Esophagus mucosa (tissue), 1 donor: ENCODE data around the gene ARL8B. TPM values are rescaled to one million over a fixed set of nuclear protein-coding genes. Genes with fewer than 3 reads are reported as not detected.
"Not testable (repeated sequence)": the region's sequence is repeated elsewhere in the genome, so short reads cannot be mapped to it uniquely, and the experiment has no call there.

Experiments used
- ATAC-seq: fragments of 200-7000 bp; cut with Tn5 transposase; one replicate; pipeline ENCODE4 v1.9.1; 2020
- total RNA-seq: library from RNA; stranded (reverse); gene quantifications from one replicate; pipeline ENCODE4 v1.2.4, GENCODE V29; 2023
- donor health status: DM: yes; HTN: yes; CAD: no.

ARL8B gene
- total RNA-seq, 1 donor from 2014 or later: 77.3 TPM

- ATAC-seq: no peak
Observed at GRCh38 chr3:5112043-5112442, 10.0 kb upstream of the ARL8B start.

DNA sequence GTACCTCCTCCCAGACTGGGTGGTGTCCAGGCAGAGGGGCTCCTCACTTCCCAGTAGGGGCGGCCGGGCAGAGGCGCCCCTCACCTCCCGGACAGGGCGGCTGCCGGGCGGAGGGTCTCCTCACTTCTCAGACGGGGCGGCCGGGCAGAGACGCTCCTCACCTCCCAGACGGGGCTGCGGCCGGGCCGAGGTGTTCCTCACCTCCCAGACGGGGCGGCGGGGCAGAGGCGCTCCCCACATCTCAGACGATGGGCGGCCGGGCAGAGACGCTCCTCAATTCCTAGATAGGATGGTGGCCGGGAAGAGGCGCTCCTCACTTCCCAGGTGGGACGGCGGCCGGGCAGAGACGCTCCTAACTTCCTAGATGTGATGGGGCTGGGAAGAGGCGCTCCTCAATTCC is 8.4 kb upstream of the ARL8B start:
- ATAC-seq: not testable (repeated sequence)

DNA sequence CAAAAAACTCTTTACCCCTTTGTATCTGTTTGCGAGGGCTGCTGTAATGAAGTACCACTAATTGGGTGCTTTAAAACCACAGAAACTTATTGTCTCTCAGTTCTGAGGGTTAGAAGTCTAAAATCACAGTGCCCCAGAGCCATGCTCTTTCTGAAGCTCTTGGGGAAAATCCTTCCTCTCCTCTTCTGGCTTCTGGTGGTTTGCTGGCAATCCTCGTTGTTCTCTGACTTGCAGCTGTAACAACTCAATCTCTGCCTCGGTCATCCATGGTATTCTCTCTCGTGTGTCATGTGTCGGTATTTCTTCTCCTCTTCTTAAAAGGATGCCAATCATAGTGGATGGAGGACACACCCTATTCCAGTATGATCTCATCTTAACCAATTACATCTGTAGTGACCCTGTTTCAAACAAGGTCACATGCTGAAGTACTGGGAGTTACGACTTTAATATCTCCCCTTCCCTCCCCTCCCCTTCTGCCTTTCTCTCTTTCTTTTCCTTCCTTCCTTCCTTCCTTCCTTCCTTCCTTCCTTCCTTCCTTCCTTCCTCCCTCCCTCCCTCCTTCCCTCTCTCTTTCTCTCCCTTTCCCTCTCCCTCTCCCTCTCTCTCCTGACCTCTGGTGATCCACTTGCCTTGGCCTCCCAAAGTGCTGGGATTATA is 6.5 kb upstream of the ARL8B start:
- ATAC-seq: no peak

DNA sequence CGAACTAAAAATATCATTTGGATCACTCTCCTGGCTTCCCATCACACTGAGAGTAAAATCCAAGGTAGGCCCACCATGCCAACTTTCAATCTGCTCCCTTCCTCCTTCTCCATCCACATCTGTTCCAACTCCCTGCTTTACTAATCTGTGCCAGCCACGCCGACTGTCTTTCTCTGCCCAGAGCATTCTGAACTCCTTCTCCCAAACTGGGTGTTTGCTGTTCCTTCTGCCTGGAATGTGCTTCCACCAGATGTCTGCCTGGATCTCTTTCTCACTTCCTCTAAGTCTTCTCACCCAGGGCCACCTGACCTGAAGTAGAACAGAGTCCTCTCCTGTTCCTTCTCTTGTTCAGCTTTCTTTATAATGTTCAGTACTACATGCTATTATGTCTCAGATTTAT is 5.6 kb upstream of the ARL8B start:
- ATAC-seq: no peak

GRCh38 chr3:5120446-5120845 is 1.6 kb upstream of the ARL8B start:
- ATAC-seq: no peak

GRCh38 chr3:5122741-5123706 is 932 bp downstream of the ARL8B start:
- peak; percentile 91 for ATAC-seq

GRCh38 chr3:5123937-5124336 is 1.8 kb downstream of the ARL8B start:
- ATAC-seq: peak; percentile 36

- no peak for ATAC-seq
Observed at GRCh38 chr3:5126586-5126985, 4.5 kb downstream of the ARL8B start.

- no peak for ATAC-seq
Observed at GRCh38 chr3:5128849-5129248, 6.8 kb downstream of the ARL8B start.

DNA sequence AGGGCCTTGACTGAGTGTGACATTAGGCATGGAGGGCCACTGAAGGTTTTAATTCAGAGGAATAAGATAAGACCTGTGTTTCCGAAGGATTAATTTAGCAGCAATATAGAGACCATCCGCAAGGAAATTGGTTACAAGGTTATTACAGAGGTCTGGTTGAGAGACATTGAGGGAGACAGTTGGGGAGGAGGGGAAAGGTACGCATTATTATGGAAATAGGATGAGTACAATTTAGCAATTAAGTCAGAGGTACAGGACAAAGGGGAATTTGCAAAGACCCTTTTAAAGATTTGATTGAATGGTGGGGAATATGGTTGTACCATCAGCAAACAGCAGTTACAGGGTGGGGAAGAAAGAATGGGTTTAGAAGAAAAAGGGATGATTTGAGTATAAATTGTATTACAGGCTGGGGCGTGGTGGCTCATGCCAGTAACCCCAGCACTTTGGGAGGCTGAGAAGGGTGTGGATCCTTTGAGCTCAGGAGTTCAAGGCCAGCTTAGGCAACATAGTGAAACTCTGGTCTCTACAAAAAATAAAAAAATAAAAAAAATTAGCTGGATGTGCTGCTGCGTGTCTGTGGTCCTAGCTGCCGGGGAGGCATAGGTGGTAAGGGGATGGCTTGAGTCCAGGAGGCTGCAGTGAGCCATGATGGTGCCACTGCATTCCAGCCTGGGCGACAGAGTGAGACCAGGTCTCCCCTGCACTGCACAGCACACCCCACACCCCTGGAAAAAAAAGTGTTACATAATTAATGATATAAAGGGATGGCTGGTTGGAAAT is 11.3 kb downstream of the ARL8B start:
- no peak for ATAC-seq

GRCh38 chr3:5134019-5134391 is 11.9 kb downstream of the ARL8B start:
- ATAC-seq: no peak

GRCh38 chr3:5134499-5134898 is 12.4 kb downstream of the ARL8B start:
- ATAC-seq: no peak

DNA sequence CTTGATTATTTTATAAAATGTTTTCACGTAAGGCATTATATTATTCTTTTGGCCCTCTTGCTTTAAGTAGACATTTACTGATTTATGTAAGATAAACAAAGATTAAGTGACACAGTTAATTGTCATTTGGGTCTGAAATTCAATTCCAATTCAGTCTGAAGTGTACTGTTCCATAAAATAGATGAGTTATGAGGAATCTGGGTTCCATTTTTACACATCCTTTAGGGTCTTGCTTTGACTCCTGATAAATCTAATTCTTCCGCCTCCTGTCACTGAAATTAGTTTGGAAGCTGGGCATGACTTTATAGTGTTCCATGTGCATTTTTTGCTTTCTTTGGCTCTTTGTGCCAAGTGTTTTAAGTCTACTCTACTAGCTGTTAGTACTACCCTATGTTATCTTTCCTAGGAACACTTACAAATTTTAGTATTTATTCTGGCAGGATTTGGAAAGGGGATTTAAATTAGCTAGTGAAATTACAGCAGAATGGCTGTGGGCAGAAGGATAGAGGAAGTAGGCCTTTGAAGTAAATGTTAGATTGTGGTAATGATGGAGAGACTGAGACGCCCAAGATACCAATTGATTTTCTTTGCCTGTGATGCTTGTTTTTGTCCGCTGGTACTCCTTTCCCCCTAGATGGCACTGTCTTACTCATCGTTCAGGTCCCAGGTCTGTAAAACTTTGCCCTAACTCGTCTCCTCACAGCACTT is 14.3 kb downstream of the ARL8B start:
- ATAC-seq: peak; percentile 63

DNA sequence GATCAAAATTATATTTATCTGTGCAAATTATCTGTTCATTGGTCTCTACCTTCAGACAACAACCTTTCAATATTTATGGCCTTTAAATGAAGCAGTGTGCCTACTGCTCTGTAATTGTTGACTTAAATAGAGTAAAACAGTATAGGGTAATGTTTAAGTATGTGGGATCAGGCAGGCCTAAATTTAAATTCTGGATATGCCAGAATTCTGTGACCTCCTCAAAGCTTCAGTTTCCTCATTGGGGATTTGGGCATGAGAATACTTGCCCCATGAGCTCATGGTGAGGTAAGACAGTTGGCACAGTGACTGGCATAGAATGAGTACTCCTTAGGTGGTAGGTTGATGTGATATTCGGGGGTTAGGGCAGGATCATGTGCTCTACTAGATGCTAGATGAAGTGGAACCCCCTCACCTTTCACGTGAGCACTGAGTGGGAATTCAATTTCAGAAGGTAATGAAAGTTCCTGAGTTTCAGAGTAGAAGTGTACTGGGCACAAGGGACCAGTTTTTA is 14.9 kb downstream of the ARL8B start:
- ATAC-seq: peak; percentile 85

- no peak for ATAC-seq
Observed at GRCh38 chr3:5138214-5138981, 16.3 kb downstream of the ARL8B start.

- ATAC-seq: no peak
Observed at GRCh38 chr3:5140230-5140621, 18.1 kb downstream of the ARL8B start.

DNA sequence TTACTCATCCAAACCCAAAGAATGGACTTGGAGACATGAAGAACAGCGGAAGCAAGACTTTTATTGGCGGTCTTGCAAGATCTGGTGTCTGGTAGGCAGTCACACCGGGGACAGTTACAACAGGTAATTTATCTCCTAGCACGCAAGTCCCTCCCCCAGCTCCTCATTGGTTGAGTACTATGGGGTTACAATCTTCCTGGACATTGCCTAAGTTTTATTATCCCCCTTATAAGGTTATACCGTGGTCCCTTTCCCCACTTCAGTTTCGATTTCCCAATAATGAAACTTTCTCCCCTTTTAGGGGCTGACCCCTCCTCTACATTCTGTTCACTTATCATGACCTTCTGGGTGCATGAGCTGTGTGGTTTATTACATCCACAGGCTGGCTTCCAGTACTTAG is 18.7 kb downstream of the ARL8B start:
- ATAC-seq: no peak

DNA sequence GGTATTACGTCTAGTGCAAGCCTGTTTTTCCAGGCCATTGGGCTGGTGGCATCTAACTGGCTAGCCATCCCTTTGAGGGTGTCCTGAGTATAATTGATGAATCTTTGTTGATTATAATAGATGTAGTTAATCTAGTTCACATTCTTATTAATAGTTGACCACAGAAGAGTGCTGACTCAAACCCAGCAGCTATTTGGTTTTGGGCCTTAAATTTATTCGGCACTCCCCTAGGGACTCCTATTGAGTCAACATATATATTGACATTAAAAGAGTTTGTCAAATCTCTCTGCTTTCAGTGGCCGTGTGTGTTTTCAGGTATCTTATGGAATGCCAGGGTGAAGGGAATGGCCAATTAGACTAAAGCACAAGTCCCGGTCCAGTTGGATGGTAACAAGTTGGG is 19.7 kb downstream of the ARL8B start:
- ATAC-seq: no peak

DNA sequence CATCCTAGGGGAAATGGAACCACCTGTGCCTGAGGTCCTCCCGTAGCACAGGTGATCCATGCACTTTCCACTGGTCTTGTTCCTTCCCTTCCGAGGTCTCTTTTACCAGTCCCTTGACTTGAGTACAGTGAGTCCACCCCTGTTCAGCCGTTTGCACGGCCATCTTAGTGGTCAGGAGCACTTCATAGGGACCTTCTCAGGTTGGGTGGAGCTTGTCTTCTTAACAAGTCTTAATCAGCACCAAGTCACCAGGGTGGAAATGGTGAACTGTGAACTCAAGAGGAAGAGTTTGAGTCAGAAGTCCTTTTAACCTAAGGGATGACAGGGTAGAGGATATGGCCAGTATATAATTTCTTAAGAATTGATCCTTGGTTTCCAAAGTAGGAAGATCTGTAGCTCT is 21.4 kb downstream of the ARL8B start:
- ATAC-seq: no peak

DNA sequence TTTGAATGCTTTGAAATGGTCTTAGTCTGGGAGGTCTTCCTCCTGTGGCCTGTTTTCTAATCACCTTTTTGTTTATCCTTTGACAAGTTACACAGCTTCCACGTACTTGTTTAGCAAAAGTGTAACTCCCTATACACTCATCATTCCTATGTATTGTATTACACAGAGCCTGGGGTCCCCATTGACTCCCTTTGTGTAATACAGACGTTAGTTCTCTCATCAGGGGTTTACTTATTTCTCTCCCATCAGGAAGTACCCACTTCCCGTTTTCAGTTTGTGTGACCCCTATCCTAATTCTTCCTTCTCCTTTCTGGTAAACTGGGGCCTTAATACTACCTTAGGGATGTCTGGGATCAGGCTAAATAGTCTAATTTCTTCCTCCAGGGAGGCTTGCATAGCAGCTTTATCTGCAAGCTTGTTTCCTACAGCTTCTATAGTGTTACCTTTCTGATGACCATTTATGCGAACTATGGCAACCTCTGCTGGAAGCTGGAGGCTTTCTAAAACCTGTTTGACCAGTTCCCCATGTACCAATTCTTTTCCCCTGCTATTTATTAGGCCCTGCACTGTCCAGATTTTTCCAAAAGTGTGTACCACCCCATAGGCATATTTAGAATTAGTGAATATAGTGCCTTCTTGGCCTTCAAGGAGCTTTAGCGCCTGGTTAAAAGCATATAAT is 22.4 kb downstream of the ARL8B start:
- peak; percentile 57 for ATAC-seq

DNA sequence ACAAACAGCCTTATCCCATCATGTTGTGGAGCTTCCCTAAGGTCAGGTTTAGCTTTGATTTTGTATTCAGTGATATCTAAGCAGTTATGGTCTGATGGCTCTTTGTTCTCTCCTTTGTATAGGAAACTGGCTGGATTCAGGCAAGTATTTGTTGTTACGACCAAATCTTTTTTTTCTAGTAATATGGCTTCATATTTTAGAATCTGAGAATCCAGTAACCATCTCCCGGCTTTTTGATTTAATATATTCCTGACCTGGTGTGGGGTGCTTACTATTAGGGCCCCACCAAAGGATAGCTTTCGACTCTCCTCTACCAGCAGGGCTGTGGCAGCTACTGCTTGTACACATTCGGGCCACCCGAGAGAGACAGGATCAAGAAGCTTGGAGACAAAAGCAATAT is 23.0 kb downstream of the ARL8B start:
- no peak for ATAC-seq
